GM19455 (cell line): ENCODE measurements around the gene PHF5A.

Source experiments
- ATAC-seq: cut with Tn5 transposase; IDR thresholded peaks from one replicate; pipeline ENCODE4 v1.9.1; 2021; ENCODE audit not compliant: unreplicated experiment

Gene PHF5A

GRCh38 chr22:41418717-41419116 lies 49.8 kb downstream of the PHF5A start:
- no peak for ATAC-seq

GRCh38 chr22:41417622-41418390 lies 50.7 kb downstream of the PHF5A start:
- no peak for ATAC-seq

GRCh38 chr22:41415554-41415953 lies 52.9 kb downstream of the PHF5A start:
- no peak for ATAC-seq

- no peak for ATAC-seq
Measured at GRCh38 chr22:41411021-41411851, 57.3 kb downstream of the PHF5A start.

- no peak for ATAC-seq
Measured at GRCh38 chr22:41410311-41410751, 58.2 kb downstream of the PHF5A start.
